Stimulated activated CD4-positive, alpha-beta T cell treated with anti-CD3 and anti-CD28 coated beads, Interleukin-4, amount 100 ng/mL, for 1 hour (primary cell): Measurements from ENCODE around the gene HERC3.

Source experiments
- DNase-seq: peaks from one replicate; pipeline ENCODE4 v3.0.0-alpha.2; 2020

The HERC3 gene

GRCh38 chr4:88722828-88723227 is 130.5 kb downstream of the HERC3 start:
- no peak for DNase-seq

GRCh38 chr4:88724406-88724805 is 132.1 kb downstream of the HERC3 start:
- DNase-seq: no peak

GRCh38 chr4:88725143-88725542 is 132.9 kb downstream of the HERC3 start:
- no peak for DNase-seq

GRCh38 chr4:88725986-88726385 is 133.7 kb downstream of the HERC3 start:
- DNase-seq: no peak

- no peak for DNase-seq
Measured at GRCh38 chr4:88728146-88728545, 135.9 kb downstream of the HERC3 start.

GRCh38 chr4:88729146-88729760 is 137.0 kb downstream of the HERC3 start:
- DNase-seq: no peak

GRCh38 chr4:88730811-88731210 is 138.5 kb downstream of the HERC3 start:
- DNase-seq: no peak

GRCh38 chr4:88731381-88731780 is 139.1 kb downstream of the HERC3 start:
- DNase-seq: no peak

GRCh38 chr4:88732714-88733368 is 140.6 kb downstream of the HERC3 start:
- DNase-seq: no peak

- no peak for DNase-seq
Measured at GRCh38 chr4:88734403-88734949, 142.2 kb downstream of the HERC3 start.

GRCh38 chr4:88735564-88735963 is 143.3 kb downstream of the HERC3 start:
- no peak for DNase-seq

- no peak for DNase-seq
Measured at GRCh38 chr4:88736264-88736663, 144.0 kb downstream of the HERC3 start.

- peak; percentile 7 for DNase-seq
Measured at GRCh38 chr4:88737307-88737941, 145.1 kb downstream of the HERC3 start.

- no peak for DNase-seq
Measured at GRCh38 chr4:88738180-88738579, 145.9 kb downstream of the HERC3 start.

GRCh38 chr4:88742561-88742960 is 150.3 kb downstream of the HERC3 start:
- DNase-seq: no peak

GRCh38 chr4:88743696-88744095 is 151.4 kb downstream of the HERC3 start:
- DNase-seq: no peak

- no peak for DNase-seq
Measured at GRCh38 chr4:88744609-88745008, 152.3 kb downstream of the HERC3 start.

- no peak for DNase-seq
Measured at GRCh38 chr4:88745175-88745574, 152.9 kb downstream of the HERC3 start.

- DNase-seq: no peak
Measured at GRCh38 chr4:88745581-88746163, 153.4 kb downstream of the HERC3 start.

- DNase-seq: no peak
Measured at GRCh38 chr4:88746206-88746605, 153.9 kb downstream of the HERC3 start.

- DNase-seq: no peak
Measured at GRCh38 chr4:88747351-88747750, 155.1 kb downstream of the HERC3 start.

GRCh38 chr4:88750369-88750768 is 158.1 kb downstream of the HERC3 start:
- DNase-seq: no peak

GRCh38 chr4:88751258-88752075 is 159.2 kb downstream of the HERC3 start:
- no peak for DNase-seq
